ENCODE results near the gene QRFPR.

GRCh38 chr4:121370729-121371325, 10.0 kb downstream of the QRFPR start:
- TF ChIP-seq EP300 (IDR thresholded peaks at IDR 0.05) (no peak), POLR2AphosphoS5 (IDR thresholded peaks at IDR 0.05) (no peak), CTCF (IDR thresholded peaks at IDR 0.05) (peak in 4 of 7 experiments; percentile 14 to 60 (median 41))

Measured in stomach (tissue), 4 donors.